ENCODE data around the gene RNF222. TPM values are rescaled to one million over a fixed set of nuclear protein-coding genes. Genes with fewer than 3 reads are reported as not detected.

RNF222 gene
- total and polyA plus RNA-seq, 7 donors: not detected

- Histone ChIP-seq H3K36me3 (ENCODE audit: insufficient read depth in 1 of 2, low read depth in 1 of 2) (no peaks in the 10 kb centered on the region), H3K4me1 (no peaks in the 10 kb centered on the region), H3K9me3 (no peaks in the 10 kb centered on the region), H3K4me3 (no peak overlapping the region), H3K27ac (no peak overlapping the region), H3K27me3 (ENCODE audit: insufficient read depth in 3 of 3, low read length in 2 of 3) (peaks cover 0 to 4% (median 2%) of the 10 kb centered on the region in 3 donors)
- ATAC-seq: no peak
- intact Hi-C loops (cut with DNase I): loop anchor here (1.0 to 2.0 kb wide), 2 partner anchors 334 to 335 kb away; partner anchors contain the start of gene CCDC42 (in 1 of the 2)
- TF ChIP-seq CTCF (IDR thresholded peaks at IDR 0.05): no peak
- WGBS, 3 donors: 76 to 97% (median 80%) methylated on average over 1 of the region's 1 CpG
- DNase-seq: no peak
These were observed 13.2 kb upstream of the RNF222 start for GRCh38 chr17:8410883-8411238.

GRCh38 chr17:8409966-8410882 is 12.6 kb upstream of the RNF222 start:
- no peaks in the 10 kb centered on the region for H3K4me1 ChIP-seq

GRCh38 chr17:8408371-8408770 is 10.7 kb upstream of the RNF222 start:
- 52 to 66% (median 58%) methylated on average over 14 of the region's 14 CpGs for WGBS, 3 donors
- Histone ChIP-seq H3K4me3 (no peak overlapping the region), H3K9me3 (no peaks in the 10 kb centered on the region), H3K36me3 (ENCODE audit: insufficient read depth in 1 of 2, low read depth in 1 of 2) (no peaks in the 10 kb centered on the region), H3K27ac (no peak overlapping the region), H3K27me3 (ENCODE audit: insufficient read depth in 3 of 3, low read length in 2 of 3) (no peaks in the 10 kb centered on the region), H3K4me1 (no peaks in the 10 kb centered on the region)
- TF ChIP-seq CTCF (IDR thresholded peaks at IDR 0.05): no peak
- ATAC-seq: no peak
- intact Hi-C loops (cut with DNase I): no loop called here
- DNase-seq: no peak

More at GRCh38 chr17:8409966-8410882, 12.6 kb upstream of the RNF222 start:
- Histone ChIP-seq H3K4me3 (no peak overlapping the region), H3K27ac (no peak overlapping the region), H3K9me3 (no peaks in the 10 kb centered on the region), H3K36me3 (ENCODE audit: insufficient read depth in 1 of 2, low read depth in 1 of 2) (no peaks in the 10 kb centered on the region), H3K27me3 (ENCODE audit: insufficient read depth in 3 of 3, low read length in 2 of 3) (no peaks in the 10 kb centered on the region)
- TF ChIP-seq CTCF (IDR thresholded peaks at IDR 0.05): peak; percentile 90
- ATAC-seq: peak; percentile 87 to 93 (median 91)
- DNase-seq: peak; percentile 83 to 92
- WGBS, 3 donors: 16 to 25% (median 21%) methylated on average over 17 to 19 of the region's 19 CpGs
- intact Hi-C loops (cut with DNase I): loop anchor here (1.0 to 2.0 kb wide), 2 partner anchors 335 to 336 kb away; partner anchors contain the start of gene CCDC42 (in 1 of the 2)

- Histone ChIP-seq H3K4me1 (no peaks in the 10 kb centered on the region), H3K36me3 (ENCODE audit: insufficient read depth in 1 of 2, low read depth in 1 of 2) (no peaks in the 10 kb centered on the region), H3K27me3 (ENCODE audit: insufficient read depth in 3 of 3, low read length in 2 of 3) (peaks cover 0 to 3% (median 0%) of the 10 kb centered on the region in 3 donors), H3K4me3 (no peak overlapping the region), H3K27ac (no peak overlapping the region), H3K9me3 (no peaks in the 10 kb centered on the region)
- intact Hi-C loops (cut with DNase I): no loop called here
- 60 to 81% (median 61%) methylated on average over 2 of the region's 2 CpGs for WGBS, 3 donors
- ATAC-seq: no peak
- no peak for DNase-seq
- no peak for TF ChIP-seq CTCF (IDR thresholded peaks at IDR 0.05)
These were observed 8.5 kb upstream of the RNF222 start for GRCh38 chr17:8406174-8406573.

All from psoas muscle (tissue), 8 donors.